HG03457 (cell line): ENCODE data around the gene PDE4D.

Source experiments
- ATAC-seq: cut with Tn5 transposase; IDR thresholded peaks from one replicate; pipeline ENCODE4 v1.9.1; 2021; ENCODE audit warnings: moderate number of reproducible peaks; ENCODE audit not compliant: unreplicated experiment

Gene PDE4D

DNA sequence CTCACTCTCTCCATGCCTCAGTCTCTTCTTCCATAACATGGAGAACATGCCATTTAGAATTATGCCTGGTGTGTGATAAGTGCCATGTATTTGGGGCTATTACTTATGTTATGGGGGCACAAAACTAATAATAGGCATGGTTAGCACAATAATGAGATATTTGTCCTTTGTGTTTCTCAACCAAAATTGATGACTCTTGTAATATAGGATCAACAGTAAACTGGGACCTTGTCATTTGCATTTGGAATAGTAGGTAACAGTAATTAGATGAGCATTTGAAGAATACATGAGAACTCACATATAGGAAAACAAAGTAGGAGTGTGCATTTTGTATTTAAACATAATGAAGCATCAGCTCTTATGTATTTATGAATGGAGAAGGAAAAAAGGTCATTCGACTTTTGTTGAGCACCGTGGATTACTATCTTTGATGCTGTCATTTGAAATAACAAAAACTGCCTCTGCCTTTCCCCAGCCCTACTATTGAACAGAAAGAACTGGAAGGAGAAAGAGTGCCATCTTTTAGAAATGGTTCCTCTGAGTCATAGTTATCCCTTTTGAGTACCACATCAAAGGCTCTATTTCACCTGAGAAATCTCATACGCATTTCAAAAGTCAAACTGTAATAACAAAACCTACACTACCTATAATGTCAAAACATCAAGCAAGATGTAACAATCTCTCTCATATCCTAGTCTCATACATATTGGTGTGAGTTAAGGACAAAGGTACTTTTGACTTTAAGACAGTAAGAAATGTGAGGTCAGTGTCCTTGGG, 655.2 kb downstream of the PDE4D start:
- no peak for ATAC-seq

DNA sequence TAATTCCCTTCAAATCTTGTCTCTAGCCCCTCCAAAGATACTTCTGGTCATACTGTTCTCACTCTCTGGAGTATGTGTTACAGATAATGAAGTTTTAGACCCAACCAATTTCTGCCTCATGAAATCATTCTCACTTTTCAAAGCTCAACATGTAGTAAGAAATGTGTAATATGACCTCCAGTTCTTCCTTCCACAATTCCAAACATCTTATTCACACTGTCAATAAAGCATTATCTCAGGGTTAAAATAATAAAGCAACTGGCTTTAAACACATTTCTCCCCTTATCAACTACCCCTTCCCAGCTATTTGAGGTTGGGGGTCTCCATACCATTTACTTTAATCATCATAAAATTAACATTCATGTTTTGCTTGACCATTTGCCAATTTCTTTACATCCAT, 656.5 kb downstream of the PDE4D start:
- ATAC-seq = no peak

DNA sequence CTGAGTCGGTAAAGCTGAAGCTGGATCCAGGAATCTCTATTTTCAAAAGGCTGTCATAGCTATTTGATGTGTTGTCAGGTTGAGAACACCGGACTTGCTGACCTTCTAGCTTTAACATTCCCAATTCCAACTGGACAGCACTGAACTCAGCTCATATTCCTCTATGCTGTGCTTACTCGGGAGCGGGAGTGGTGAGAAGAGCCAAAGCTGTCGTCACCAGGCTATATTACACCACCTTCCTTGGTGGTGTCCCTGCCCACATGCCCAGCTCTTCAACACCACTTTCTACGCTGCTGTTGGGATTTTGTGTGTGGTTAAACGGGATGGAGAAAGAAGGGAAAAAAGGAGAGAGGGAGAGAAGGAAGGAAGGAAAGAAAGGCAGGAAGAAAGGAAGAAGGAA, 657.1 kb downstream of the PDE4D start:
- ATAC-seq = no peak

DNA sequence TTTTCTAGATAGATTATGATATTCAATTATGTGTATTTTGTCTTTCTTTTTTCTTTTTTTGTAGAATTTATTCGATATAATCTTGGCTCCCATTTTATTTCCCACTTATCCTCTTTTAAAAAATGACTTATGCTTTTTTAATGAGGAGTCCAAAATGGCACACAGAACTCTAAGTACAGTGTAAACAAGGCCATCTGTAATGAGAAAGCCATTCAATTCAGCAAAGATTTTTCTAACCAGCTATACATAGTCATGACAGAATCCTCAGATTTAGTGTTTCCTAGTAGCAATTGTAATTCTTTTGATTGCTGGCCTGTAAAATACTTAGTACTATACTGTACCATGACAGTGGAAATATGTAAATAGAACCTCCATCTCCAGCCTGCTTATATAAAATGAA, 659.3 kb downstream of the PDE4D start:
- ATAC-seq = no peak

DNA sequence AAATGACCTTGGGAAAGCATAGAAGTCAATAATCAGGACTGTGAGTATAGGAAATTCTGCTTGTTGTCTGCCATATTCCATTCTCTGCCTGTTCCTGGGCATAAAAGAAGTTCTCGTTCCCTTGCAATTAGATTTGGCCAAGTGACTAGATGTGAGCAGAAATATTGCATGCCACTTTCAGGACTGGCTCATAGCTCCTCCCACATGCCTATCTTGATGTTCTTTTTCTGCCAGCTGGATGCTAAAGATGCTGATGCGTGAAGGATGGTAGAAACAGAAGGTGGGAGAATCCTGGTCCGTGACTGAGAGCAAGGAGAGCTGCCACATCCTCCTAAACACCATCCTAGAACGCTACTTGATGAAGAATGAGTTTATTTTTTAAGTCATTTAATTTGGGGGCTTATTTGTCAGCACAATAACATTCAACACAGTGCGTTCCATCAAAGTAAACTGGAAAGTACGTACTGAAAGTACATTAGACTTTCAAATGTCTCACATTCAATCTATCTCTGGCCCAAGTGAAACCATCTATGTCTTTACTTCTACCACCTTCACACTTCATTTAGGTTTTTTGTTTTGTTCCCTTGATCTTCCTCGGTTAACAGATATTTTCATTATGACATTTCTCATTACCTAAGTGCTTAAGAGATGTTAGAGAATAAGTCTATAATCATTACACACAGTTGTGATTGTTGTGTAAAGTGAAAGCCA, 662.1 kb downstream of the PDE4D start:
- no peak for ATAC-seq

DNA sequence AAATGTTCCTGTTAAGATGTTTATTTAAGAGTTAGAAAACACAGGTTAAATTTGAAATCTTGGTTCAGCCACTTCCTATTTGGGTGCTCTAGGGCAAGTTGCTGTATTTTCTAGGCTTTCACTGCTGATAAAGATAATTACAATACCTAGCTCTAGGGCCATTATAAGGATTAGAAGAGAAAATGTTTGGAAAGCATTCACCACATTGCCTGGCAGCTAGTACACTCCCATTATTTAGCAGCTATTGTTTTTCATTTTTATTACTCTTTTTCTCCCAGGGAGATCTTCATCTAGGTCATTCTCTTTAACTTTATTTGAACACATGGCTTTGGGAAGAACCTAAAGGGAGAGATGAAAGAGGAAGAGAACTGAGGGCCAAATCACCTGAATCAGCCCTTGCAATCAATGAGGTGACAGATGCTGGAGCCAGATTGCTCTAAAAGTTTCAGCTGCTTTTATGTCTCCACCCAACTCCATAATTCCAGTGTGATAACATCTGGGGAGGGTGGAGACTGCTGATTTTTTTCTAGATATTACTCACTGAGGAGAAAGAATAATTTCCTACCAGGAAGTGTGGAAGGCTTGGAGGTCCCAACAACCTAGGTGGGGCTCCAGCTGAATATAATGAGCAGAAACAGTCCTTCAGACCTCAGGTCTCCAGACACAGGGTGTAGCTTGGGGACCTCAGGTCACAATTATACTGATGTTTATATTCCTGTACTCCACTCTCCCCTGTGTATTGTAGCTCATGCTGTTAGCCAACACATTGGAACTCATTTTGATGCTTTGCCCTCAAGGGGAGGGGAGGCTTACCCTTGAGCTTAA, 670.6 kb downstream of the PDE4D start:
- no peak for ATAC-seq

DNA sequence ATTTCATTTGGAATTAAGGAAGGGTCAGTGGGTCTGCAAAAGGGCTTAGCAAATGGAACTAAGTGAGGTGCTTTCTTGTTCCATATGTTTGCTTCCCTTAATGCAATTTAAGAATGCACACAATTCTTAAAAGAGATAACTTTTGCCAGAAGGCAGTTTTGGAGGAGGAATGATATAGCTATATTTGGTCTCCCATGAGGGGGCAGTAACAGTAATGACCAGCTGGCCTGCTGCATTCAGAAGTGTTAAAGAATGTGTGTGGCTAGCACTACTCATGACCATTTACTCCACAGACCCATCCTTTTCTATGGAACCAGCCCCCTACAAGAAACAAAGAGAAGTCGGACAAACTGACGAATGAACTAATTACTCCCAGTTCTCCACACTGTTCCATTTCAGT, 671.8 kb downstream of the PDE4D start:
- no peak for ATAC-seq

DNA sequence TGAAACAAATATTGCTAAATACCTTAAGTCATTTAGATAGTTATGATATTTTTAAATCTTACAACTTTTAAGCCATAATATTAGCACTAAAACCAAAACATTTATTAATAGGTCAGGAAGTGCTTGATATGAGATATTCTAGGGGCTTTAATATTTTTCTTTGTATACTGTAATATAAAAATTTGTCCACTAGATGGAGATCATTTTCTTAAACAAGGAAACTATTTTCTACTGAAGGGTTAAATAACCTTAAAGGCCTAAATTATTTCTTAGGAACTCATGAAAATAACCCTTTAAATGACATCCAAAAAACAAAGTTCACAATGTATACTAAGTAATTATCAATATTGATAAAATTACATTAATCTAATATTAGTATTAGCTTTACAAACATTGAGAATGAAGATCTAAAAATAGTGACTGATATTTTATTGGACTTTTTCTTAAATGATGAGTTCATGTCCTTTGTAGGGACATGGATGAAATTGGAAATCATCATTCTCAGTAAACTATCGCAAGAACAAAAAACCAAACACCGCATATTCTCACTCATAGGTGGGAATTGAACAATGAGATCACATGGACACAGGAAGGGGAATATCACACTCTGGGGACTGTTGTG, 675.0 kb downstream of the PDE4D start:
- no peak for ATAC-seq

DNA sequence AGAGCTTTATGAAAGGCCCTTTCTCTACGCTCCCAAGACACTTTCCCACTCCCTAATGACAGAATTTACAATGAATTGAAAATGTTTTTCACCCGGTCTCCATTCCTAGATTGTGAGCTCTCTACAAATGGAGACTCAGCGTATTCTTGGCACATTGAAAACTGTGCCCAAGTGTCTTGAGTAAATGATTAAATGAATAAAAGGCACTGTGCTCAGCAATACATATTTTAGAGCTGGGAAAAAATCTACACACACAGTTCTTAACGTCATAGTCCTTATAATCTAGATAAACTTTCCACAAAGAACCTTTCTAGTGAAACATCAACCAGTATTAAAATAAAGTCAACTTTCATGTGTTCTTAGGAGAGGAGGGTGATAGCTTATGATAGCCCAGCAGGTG, 676.7 kb downstream of the PDE4D start:
- no peak for ATAC-seq

DNA sequence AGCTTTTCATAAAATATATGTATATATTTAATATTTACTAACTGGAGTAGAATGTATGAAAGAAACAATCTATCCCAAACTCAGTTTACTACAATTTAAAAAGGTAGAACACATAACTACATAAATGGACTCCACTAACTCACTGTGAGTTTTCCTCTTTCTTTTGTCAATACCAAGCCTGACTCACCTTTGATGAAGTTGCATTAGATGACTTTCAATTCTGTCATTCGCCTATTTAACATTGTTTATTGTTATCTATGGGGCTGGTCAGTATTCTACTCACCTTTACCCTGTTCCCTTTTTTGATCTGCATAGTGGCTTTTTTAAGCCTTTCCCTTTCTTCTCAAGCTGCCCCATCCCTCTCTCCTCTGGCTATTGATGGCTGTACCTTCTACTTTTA, 680.9 kb downstream of the PDE4D start:
- ATAC-seq = no peak

DNA sequence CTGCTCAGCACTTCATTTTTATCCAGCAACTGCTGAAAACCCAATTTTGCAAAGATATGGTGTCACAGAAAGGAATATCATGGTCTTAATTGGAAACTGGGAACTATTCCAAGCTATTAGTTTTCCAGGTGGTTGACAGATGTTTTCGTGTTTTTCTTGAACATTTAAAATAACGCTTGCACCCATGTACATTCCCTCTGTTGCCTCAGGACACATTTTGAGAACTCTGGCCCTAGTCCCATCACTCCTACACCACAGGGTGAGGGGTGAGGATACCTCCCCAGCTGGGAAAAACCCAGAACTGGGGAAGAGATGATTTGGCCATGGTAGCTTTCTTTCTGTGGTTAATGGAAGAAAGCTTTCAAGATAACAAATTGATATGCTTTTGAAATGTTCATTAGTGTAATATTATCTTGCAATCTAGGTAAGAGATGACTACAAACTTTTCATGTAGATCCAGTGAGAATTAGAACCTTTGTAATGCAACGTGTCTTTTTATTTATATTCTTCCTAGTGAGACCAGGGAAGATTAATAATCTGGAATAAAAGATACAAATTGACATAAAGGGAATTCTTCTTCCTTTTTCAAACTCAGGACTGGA, 683.7 kb downstream of the PDE4D start:
- ATAC-seq = no peak

DNA sequence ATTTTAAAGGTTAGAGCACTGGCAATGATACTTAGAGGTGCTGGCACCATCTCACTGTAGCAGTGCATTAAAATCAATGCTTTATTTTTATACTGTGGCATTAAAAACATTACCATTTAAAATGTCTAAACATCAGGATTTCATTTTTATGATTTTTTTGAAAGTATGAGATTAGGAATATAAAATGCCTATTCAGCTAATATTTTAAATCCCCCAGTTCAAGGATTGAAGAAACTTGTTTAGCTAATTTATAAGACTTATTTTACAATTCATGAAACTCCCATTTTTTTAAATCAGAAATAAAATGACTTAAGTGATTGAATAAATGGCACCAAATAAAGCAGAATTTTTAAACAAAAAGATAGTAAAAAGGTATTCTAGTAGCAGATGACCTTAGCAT, 685.1 kb downstream of the PDE4D start:
- ATAC-seq = no peak

DNA sequence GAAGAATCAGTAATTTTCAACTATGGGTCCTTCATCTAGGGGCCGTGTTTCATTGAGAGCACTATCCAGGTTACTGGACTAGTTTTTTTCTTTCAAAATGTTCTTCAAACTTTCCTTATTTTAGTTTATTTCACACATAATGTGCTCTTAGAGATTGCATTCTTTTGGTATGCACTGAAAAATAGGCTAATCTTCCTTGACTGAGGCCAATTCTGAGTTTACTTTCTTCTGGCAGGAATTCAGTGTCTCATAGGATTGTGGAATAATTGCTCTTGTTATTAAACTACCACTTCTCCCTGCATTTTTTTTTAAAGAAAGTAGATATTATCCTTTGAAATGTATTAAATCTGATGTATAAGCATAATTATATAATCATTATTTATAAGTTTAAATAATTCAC, 686.1 kb downstream of the PDE4D start:
- no peak for ATAC-seq

DNA sequence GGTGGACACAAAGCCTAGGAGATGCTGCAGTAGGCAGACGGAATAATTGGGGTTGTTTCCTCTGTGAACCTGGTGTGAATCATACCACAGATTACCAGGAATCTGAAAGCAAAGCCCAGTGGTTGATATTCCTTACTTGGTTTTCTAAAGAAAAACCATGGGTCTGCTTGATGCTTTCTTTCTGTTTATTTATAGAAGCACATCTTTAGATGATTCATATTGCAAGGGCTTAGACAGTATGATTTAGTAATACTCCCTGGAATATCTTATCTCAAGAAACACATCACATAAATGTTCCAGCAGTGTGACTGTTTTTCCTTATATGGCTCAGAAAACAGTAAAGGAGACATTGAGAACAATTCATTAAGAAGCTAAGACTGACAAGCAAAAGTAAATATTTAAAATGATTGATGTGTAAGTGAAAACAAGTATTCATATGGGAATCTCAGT, 687.4 kb downstream of the PDE4D start:
- no peak for ATAC-seq

DNA sequence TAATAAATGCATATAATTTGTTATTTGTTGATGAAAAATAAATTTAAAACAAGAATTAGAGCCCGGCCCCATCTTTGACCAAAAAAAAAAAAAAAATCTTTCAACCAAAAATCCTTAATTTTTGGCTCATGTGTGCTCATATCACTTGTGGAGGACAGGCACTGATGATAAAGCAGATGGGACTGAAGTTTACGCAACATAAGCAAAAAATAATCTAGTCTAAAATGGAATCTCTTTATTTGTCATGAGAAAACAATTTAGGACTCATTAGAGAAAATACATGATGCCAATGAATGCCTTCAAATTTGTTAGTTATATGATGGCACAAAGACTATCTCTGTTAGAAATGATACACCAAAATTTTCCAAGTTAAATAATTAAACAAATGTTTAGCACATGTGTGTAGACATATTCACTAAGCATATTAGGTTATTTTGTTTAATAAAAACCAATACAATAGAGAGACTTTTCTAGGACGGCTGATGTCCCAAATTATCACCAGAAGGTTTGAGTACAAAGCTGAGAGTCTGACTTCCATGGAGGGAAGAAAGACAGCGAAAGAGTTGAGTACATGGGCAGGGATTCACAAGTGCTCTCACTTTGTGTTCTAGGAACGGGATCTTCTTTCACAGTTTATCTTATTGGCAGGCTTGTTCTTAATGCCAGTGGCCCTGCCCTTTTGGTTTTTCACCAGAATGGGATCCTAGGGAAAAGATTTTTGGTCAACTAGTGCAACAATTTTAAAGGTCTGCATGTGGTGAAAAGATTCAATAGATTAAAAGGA, 689.2 kb downstream of the PDE4D start:
- ATAC-seq = no peak

DNA sequence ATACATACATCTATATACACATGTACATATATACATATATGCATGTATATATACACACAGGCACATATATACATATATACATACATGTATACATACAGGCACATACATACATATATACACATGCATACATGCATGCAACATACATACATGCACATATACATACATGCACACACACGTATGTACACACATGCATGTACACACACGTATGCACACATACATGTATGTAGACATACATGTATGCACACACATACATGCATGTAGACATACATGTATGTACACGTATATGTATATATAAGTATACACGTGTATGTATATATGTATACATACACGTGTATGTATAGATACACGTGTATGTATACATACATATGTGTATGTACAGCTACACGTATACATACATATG, 693.7 kb downstream of the PDE4D start:
- ATAC-seq = no peak

DNA sequence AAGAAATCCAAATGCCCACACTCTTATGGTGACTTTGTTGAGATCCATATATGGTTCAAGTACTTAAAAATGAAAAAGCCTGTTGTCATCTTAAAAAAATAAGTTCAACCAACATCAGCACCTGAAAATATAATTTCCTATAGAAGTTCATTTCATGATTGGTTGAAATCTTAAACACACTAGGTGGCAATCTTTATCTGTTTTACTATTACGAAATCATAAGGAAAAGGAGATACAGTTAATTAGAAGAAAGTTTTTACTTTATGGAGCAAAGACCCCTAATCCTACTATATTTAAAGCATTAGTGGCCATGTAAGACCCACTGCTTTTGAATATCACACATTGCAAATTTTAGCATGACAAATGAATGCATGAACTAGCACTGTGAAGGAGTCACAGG, 694.7 kb downstream of the PDE4D start:
- no peak for ATAC-seq

DNA sequence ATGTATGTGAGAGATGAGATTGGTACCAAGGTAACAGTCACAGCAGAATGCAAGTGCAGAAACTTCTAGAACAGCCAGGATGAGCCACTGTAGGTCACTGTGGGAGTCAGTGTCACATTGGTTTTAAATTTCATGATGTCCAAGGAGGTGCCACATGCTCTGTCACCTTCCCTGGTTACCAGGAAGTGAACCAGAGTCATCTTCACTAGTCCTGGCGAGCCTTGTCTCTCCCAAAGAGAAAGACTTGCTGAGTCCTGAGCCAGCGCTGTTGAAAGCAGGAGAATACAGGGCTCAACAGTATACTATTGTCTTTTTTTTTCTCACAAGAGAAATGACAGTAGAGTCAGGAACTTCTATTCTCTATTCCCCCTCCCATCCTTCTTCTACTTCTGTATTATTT, 695.2 kb downstream of the PDE4D start:
- ATAC-seq = no peak

DNA sequence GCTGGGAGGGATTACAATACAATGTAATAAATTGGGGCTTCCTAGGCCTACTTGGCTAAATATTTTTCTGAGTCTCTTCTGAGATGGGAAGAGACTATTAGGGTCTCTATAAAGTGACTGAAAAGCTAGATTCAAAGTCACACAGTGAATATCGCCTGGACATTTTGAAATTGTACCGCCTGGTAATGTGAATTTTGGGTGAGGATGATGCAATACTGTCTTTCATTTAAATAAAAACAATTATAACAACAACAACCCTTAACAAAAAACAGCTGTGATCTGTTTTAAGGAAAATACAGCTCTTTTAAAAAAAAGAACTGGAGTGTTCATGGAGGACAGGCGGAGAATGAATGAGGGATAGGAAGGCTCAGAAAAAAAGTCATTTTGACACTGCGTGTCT, 695.6 kb downstream of the PDE4D start:
- no peak for ATAC-seq
